BE2C (cell line): ENCODE data around the gene TAF1D.

Source experiments
- DNase-seq: peaks from one replicate; pipeline ENCODE4 v3.0.0-alpha.2; 2020
- H3K27me3 ChIP-seq: fragments of 250-450 bp; sonication (Bioruptor Pico); 2 replicates; pipeline ENCODE4 v1.5.1; 2020; ENCODE audit warnings: mild to moderate bottlenecking
- H3K36me3 ChIP-seq: fragments of 250-450 bp; sonication (Bioruptor Pico); 2 replicates; pipeline ENCODE4 v1.5.1; 2020; ENCODE audit warnings: mild to moderate bottlenecking
- H3K4me1 ChIP-seq: fragments of 250-450 bp; sonication (Bioruptor Pico); 2 replicates; pipeline ENCODE4 v1.5.1; 2020
- H3K4me3 ChIP-seq: 2 replicates; pipeline ENCODE4 v1.5.1; 2011; ENCODE audit warnings: low read depth, low read length
- H3K9me3 ChIP-seq: fragments of 250-450 bp; sonication (Bioruptor Pico); 2 replicates; pipeline ENCODE4 v1.5.1; 2020
- TF ChIP-seq, protein P1 (sequence below): IDR thresholded peaks from 2 replicates; pipeline ENCODE4 v1.5.1; 2012; ENCODE audit warnings: mild to moderate bottlenecking, low read depth, low read length

The TAF1D gene

DNA sequence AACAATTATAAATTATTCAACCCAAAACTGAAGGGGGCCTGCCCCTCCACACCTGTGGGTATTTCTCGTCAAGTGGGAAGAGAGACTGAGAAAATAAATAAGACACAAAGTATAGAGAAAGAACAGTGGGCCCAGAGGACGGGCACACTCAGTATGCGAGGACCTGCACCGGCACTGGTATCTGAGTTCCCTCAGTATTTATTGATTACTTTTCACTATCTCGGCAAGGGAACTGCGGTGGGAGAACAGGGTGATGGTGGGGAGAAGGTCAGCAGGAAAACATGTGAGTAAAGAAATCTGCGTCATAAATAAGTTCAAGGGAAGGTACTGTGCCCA lies 3.3 kb upstream of the TAF1D start:
- TF ChIP-seq, protein P1, sequence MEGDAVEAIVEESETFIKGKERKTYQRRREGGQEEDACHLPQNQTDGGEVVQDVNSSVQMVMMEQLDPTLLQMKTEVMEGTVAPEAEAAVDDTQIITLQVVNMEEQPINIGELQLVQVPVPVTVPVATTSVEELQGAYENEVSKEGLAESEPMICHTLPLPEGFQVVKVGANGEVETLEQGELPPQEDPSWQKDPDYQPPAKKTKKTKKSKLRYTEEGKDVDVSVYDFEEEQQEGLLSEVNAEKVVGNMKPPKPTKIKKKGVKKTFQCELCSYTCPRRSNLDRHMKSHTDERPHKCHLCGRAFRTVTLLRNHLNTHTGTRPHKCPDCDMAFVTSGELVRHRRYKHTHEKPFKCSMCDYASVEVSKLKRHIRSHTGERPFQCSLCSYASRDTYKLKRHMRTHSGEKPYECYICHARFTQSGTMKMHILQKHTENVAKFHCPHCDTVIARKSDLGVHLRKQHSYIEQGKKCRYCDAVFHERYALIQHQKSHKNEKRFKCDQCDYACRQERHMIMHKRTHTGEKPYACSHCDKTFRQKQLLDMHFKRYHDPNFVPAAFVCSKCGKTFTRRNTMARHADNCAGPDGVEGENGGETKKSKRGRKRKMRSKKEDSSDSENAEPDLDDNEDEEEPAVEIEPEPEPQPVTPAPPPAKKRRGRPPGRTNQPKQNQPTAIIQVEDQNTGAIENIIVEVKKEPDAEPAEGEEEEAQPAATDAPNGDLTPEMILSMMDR = no peak

DNA sequence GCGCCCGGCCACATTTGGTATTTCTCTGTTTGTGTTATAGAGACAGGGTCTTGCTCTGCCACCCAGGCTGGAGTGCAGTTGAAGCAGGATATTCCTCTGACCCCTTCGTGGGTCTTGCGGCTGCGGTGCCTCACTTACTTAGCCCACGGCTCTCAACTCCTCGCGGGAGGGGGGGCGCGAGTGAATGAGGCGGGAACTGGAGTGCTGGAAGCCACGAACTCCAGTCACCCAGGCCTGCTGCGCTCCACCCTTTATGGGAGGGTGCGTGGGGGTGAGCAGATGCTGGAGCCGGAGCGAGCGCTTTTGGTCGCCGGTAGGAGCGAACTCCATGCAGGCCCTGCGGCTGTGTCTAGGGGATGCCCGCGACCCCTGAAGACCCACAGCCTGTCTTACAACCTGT lies 2.0 kb upstream of the TAF1D start:
- H3K9me3 ChIP-seq = no peaks in the 10 kb centered on the region
- peaks cover 28% of the 10 kb centered on the region for H3K36me3 ChIP-seq
- no peaks in the 10 kb centered on the region for H3K4me1 ChIP-seq
- DNase-seq = no peak
- no peaks in the 10 kb centered on the region for H3K27me3 ChIP-seq
- H3K4me3 ChIP-seq = no peak overlapping the region
- TF ChIP-seq, protein P1 = no peak

More for the DNA sequence above, 3.3 kb upstream of the TAF1D start:
- Histone ChIP-seq H3K27me3 (no peaks in the 10 kb centered on the region), H3K9me3 (no peaks in the 10 kb centered on the region), H3K4me1 (no peaks in the 10 kb centered on the region), H3K4me3 (no peak overlapping the region), H3K36me3 (peaks cover 14% of the 10 kb centered on the region)
- no peak for DNase-seq

DNA sequence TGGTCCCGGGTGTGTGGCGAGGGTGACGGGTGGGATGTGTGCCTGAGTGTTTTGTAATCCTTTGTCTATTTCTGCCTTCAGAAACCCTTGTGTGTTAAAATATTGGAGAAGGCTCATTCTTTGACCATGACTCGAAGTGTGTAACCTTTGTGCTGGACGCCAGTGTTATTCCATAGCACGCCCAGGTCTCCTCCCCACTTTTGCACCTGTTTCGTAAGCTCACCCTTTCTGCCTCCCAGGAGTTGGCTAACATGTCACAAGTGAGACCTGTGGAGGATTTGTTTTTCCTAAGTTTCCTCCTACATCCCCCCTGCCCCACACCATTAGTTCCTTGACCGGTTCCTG lies 559 bp upstream of the TAF1D start:
- H3K36me3 ChIP-seq = peaks cover 42% of the 10 kb centered on the region
- TF ChIP-seq, protein P1 = no peak
- no peaks in the 10 kb centered on the region for H3K4me1 ChIP-seq
- no peaks in the 10 kb centered on the region for H3K27me3 ChIP-seq
- DNase-seq = no peak
- no peaks in the 10 kb centered on the region for H3K9me3 ChIP-seq
- H3K4me3 ChIP-seq = peak overlapping the region; percentile 92

DNA sequence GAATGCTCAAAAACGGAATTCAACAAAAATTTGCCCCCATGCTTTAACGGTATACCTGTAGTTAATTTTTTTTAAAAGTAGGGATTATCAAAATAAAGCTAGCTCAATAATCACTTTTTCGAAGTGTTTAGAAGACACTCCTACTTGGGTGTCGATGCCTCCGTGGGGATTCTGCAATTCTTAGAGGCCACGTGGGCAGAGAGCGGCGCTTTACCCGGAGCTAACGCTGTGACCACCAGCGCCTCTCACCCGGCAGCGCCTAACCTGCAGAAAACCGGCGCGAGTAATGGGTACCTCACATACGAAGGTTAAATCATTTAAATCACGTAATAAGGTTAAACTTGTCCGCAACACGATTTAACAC lies 583 bp downstream of the TAF1D start:
- H3K27me3 ChIP-seq = no peaks in the 10 kb centered on the region
- H3K9me3 ChIP-seq = no peaks in the 10 kb centered on the region
- peak; percentile 72 for DNase-seq
- H3K4me1 ChIP-seq = no peaks in the 10 kb centered on the region
- peak overlapping the region; percentile 92 for H3K4me3 ChIP-seq
- peaks cover 53% of the 10 kb centered on the region for H3K36me3 ChIP-seq
- TF ChIP-seq, protein P1 = no peak

DNA sequence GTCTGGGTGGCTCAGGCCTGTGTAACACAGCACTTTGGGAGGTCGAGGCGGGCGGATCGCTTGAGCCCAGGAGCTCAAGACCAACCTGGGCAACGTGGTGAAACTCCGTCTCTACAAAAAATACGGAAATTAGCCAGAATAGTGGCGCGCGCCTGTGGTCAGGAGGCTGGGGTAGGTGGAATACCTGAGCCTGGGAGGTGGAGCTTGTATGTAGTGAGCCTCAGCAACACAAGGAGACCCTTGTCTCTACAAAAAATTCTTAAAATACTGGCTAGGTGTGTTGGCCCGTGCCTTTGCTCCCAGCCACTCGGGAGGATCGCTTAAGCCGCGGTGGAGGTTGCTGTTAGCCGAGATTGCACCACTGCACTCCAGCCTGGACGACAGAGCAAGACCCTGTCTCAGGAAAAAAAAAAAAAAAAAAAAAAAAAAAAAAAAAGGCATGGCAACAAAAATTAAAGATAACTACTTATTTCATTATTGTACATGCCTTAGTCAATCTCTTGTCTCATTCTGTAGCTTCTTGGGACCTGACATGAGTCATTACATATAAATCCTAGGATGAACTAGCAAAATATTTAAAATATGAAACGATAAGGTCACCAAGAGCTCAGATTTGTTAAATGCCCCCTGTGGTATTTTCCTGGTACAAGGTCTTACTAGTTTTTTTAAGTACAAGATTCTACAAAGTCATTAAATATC lies 1.1 kb downstream of the TAF1D start:
- Histone ChIP-seq H3K27me3 (no peaks in the 10 kb centered on the region), H3K4me1 (no peaks in the 10 kb centered on the region), H3K9me3 (no peaks in the 10 kb centered on the region), H3K4me3 (peak overlapping the region; percentile 92), H3K36me3 (peaks cover 59% of the 10 kb centered on the region)
- TF ChIP-seq, protein P1 = no peak
- DNase-seq = no peak

DNA sequence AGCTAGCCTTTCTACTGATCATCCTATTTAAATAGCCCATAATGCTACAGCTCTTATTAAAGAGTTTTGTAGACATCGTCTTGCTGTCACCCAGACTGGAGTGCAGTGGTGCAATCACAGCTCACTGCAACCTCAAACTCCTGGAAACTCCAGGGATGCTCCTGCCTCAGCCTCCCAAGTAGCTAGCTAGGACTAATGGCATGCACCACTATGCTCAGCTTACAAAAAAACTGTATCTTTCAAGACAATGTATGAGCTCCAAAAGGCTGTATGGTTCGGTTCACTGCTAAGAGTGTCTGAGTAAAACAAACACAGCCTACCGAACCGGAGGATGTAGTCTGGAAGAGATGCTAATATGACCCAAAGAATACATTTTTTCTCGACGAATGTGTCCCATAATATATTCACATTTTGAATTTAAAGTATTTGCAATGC lies 2.6 kb downstream of the TAF1D start:
- Histone ChIP-seq H3K4me1 (no peaks in the 10 kb centered on the region), H3K27me3 (no peaks in the 10 kb centered on the region), H3K4me3 (peak overlapping the region; percentile 92), H3K9me3 (no peaks in the 10 kb centered on the region), H3K36me3 (peaks cover 74% of the 10 kb centered on the region)
- DNase-seq = no peak
- TF ChIP-seq, protein P1 = no peak
